Activated CD4-positive, alpha-beta T cell treated with anti-CD3 and anti-CD28 coated beads, Interleukin-2, amount 10 ng/mL, durations not matched to agents 7 days and 5 days (primary cell): ENCODE data around the gene GRID1. TPM values are rescaled to one million over a fixed set of nuclear protein-coding genes. Genes with fewer than 3 reads are reported as not detected.

Experiments
- CTCF ChIA-PET: fragments of 350-600 bp; sonication (Branson Sonifier 250); formaldehyde crosslinking; loops from one replicate; lab custom pipeline; 2021; ENCODE audit warnings: antibody characterized with exemption; lab: Charles Lee
- POLR2A ChIA-PET: fragments of 350-600 bp; sonication (Branson Sonifier 250); formaldehyde crosslinking; loops from one replicate; lab custom pipeline; 2021; ENCODE audit warnings: antibody characterized with exemption; lab: Charles Lee
- DNase-seq: peaks from one replicate; pipeline ENCODE4 v3.0.0-alpha.2; 2020
- H3K27ac Mint-ChIP-seq: one replicate; pipeline ENCODE4 v1.8.0; 2021; ENCODE audit warnings: mild to moderate bottlenecking, moderate library complexity, mixed read lengths
- H3K27me3 Mint-ChIP-seq: one replicate; pipeline ENCODE4 v1.8.0; 2021; ENCODE audit warnings: mixed read lengths
- H3K36me3 Mint-ChIP-seq: one replicate; pipeline ENCODE4 v1.8.0; 2021; ENCODE audit warnings: low read depth, mixed read lengths
- H3K4me1 Mint-ChIP-seq: one replicate; pipeline ENCODE4 v1.8.0; 2021; ENCODE audit warnings: mixed read lengths
- H3K4me3 Mint-ChIP-seq: one replicate; pipeline ENCODE4 v1.8.0; 2021; ENCODE audit warnings: mild to moderate bottlenecking, moderate library complexity, mixed read lengths
- H3K9me3 Mint-ChIP-seq: one replicate; pipeline ENCODE4 v1.8.0; 2021; ENCODE audit warnings: mixed read lengths
- total RNA-seq, 2 experiments: library from RNA; stranded (reverse); gene quantifications; one replicate each; pipeline ENCODE4 v1.2.3, GENCODE V29; 2021

The GRID1 gene
- total RNA-seq, 2 experiments from 2014 or later, result not detected

- Mint-ChIP-seq H3K27ac (no peak overlapping the region), H3K9me3 (no peaks in the 10 kb centered on the region), H3K4me1 (no peaks in the 10 kb centered on the region), H3K36me3 (no peaks in the 10 kb centered on the region), H3K27me3 (no peaks in the 10 kb centered on the region), H3K4me3 (no peak overlapping the region)
- ChIA-PET CTCF (no interaction called here), POLR2A (no interaction called here)
- DNase-seq, result no peak
Measured at GRCh38 chr10:86227501-86228258, 138.9 kb downstream of the GRID1 start.

GRCh38 chr10:86226781-86227201, 139.8 kb downstream of the GRID1 start:
- no peak overlapping the region for H3K4me3 Mint-ChIP-seq
- no peaks in the 10 kb centered on the region for H3K4me1 Mint-ChIP-seq
- no peaks in the 10 kb centered on the region for H3K36me3 Mint-ChIP-seq
- ChIA-PET CTCF (no interaction called here), POLR2A (no interaction called here)
- no peaks in the 10 kb centered on the region for H3K27me3 Mint-ChIP-seq
- DNase-seq, result no peak
- H3K9me3 Mint-ChIP-seq, result no peaks in the 10 kb centered on the region
- no peak overlapping the region for H3K27ac Mint-ChIP-seq

- Mint-ChIP-seq H3K9me3 (no peaks in the 10 kb centered on the region), H3K4me1 (no peaks in the 10 kb centered on the region), H3K27me3 (no peaks in the 10 kb centered on the region), H3K36me3 (no peaks in the 10 kb centered on the region), H3K27ac (no peak overlapping the region), H3K4me3 (no peak overlapping the region)
- DNase-seq, result no peak
- ChIA-PET CTCF (no interaction called here), POLR2A (no interaction called here)
Measured at GRCh38 chr10:86226016-86226415, 140.6 kb downstream of the GRID1 start.

GRCh38 chr10:86225103-86225782, 141.4 kb downstream of the GRID1 start:
- Mint-ChIP-seq H3K27ac (no peak overlapping the region), H3K27me3 (no peaks in the 10 kb centered on the region), H3K36me3 (no peaks in the 10 kb centered on the region), H3K4me1 (no peaks in the 10 kb centered on the region), H3K9me3 (no peaks in the 10 kb centered on the region), H3K4me3 (no peak overlapping the region)
- CTCF ChIA-PET, result no interaction called here
- POLR2A ChIA-PET, result no interaction called here
- DNase-seq, result no peak

GRCh38 chr10:86224354-86225102, 142.1 kb downstream of the GRID1 start:
- ChIA-PET CTCF (no interaction called here), POLR2A (no interaction called here)
- no peaks in the 10 kb centered on the region for H3K4me1 Mint-ChIP-seq
- no peaks in the 10 kb centered on the region for H3K27me3 Mint-ChIP-seq
- no peak overlapping the region for H3K27ac Mint-ChIP-seq
- H3K9me3 Mint-ChIP-seq, result no peaks in the 10 kb centered on the region
- H3K36me3 Mint-ChIP-seq, result no peaks in the 10 kb centered on the region
- no peak overlapping the region for H3K4me3 Mint-ChIP-seq
- DNase-seq, result no peak

- ChIA-PET CTCF (interaction anchor here (0.6 kb wide), 1 partner anchor 350 kb away, joined by 5 read pairs; no protein-coding TSS in a partner anchor), POLR2A (no interaction called here)
- no peak for DNase-seq
- H3K9me3 Mint-ChIP-seq, result no peaks in the 10 kb centered on the region
- H3K4me3 Mint-ChIP-seq, result no peak overlapping the region
- H3K36me3 Mint-ChIP-seq, result no peaks in the 10 kb centered on the region
- no peaks in the 10 kb centered on the region for H3K4me1 Mint-ChIP-seq
- H3K27ac Mint-ChIP-seq, result no peak overlapping the region
- no peaks in the 10 kb centered on the region for H3K27me3 Mint-ChIP-seq
Measured at GRCh38 chr10:86223256-86223655, 143.3 kb downstream of the GRID1 start.

- ChIA-PET POLR2A (no interaction called here), CTCF (interaction anchor here (0.6 kb wide), 1 partner anchor 48 kb away, joined by 3 read pairs; no protein-coding TSS in a partner anchor)
- H3K27ac Mint-ChIP-seq, result no peak overlapping the region
- no peak overlapping the region for H3K4me3 Mint-ChIP-seq
- no peaks in the 10 kb centered on the region for H3K36me3 Mint-ChIP-seq
- H3K4me1 Mint-ChIP-seq, result no peaks in the 10 kb centered on the region
- no peak for DNase-seq
- no peaks in the 10 kb centered on the region for H3K9me3 Mint-ChIP-seq
- no peaks in the 10 kb centered on the region for H3K27me3 Mint-ChIP-seq
Measured at GRCh38 chr10:86222687-86223086, 143.9 kb downstream of the GRID1 start.

GRCh38 chr10:86222336-86222650, 144.3 kb downstream of the GRID1 start:
- CTCF ChIA-PET, result interaction anchor here (0.6 kb wide), 1 partner anchor 49 kb away, joined by 3 read pairs; no protein-coding TSS in a partner anchor
- POLR2A ChIA-PET, result no interaction called here
- no peak overlapping the region for H3K27ac Mint-ChIP-seq
- H3K4me3 Mint-ChIP-seq, result no peak overlapping the region
- no peaks in the 10 kb centered on the region for H3K27me3 Mint-ChIP-seq
- no peak for DNase-seq
- no peaks in the 10 kb centered on the region for H3K9me3 Mint-ChIP-seq
- H3K36me3 Mint-ChIP-seq, result no peaks in the 10 kb centered on the region
- H3K4me1 Mint-ChIP-seq, result no peaks in the 10 kb centered on the region

GRCh38 chr10:86221442-86222335, 144.9 kb downstream of the GRID1 start:
- ChIA-PET POLR2A (no interaction called here), CTCF (interaction anchor here (0.6 kb wide), 1 partner anchor 49 kb away, joined by 3 read pairs; no protein-coding TSS in a partner anchor)
- DNase-seq, result no peak
- H3K9me3 Mint-ChIP-seq, result no peaks in the 10 kb centered on the region
- no peaks in the 10 kb centered on the region for H3K27me3 Mint-ChIP-seq
- no peaks in the 10 kb centered on the region for H3K4me1 Mint-ChIP-seq
- no peak overlapping the region for H3K27ac Mint-ChIP-seq
- H3K4me3 Mint-ChIP-seq, result no peak overlapping the region
- H3K36me3 Mint-ChIP-seq, result no peaks in the 10 kb centered on the region

GRCh38 chr10:86220626-86221025, 146.0 kb downstream of the GRID1 start:
- Mint-ChIP-seq H3K9me3 (no peaks in the 10 kb centered on the region), H3K4me1 (no peaks in the 10 kb centered on the region), H3K4me3 (no peak overlapping the region), H3K27ac (no peak overlapping the region), H3K36me3 (no peaks in the 10 kb centered on the region), H3K27me3 (no peaks in the 10 kb centered on the region)
- no peak for DNase-seq
- POLR2A ChIA-PET, result no interaction called here
- CTCF ChIA-PET, result no interaction called here

GRCh38 chr10:86219271-86219670, 147.3 kb downstream of the GRID1 start:
- no peak overlapping the region for H3K27ac Mint-ChIP-seq
- no peaks in the 10 kb centered on the region for H3K4me1 Mint-ChIP-seq
- ChIA-PET CTCF (no interaction called here), POLR2A (no interaction called here)
- no peaks in the 10 kb centered on the region for H3K27me3 Mint-ChIP-seq
- H3K9me3 Mint-ChIP-seq, result no peaks in the 10 kb centered on the region
- DNase-seq, result no peak
- no peaks in the 10 kb centered on the region for H3K36me3 Mint-ChIP-seq
- H3K4me3 Mint-ChIP-seq, result no peak overlapping the region

GRCh38 chr10:86218842-86219241, 147.8 kb downstream of the GRID1 start:
- Mint-ChIP-seq H3K27me3 (no peaks in the 10 kb centered on the region), H3K36me3 (no peaks in the 10 kb centered on the region), H3K9me3 (no peaks in the 10 kb centered on the region), H3K27ac (no peak overlapping the region), H3K4me3 (no peak overlapping the region), H3K4me1 (no peaks in the 10 kb centered on the region)
- CTCF ChIA-PET, result no interaction called here
- POLR2A ChIA-PET, result no interaction called here
- DNase-seq, result no peak
